ENCODE measurements around the gene PHLDA3. TPM values are rescaled to one million over a fixed set of nuclear protein-coding genes. Genes with fewer than 3 reads are reported as not detected.

PHLDA3 gene
- total RNA-seq, 2 donors from 2014 or later: 10.7 to 25.6 TPM

GRCh38 chr1:201445310-201445709, 23.7 kb downstream of the PHLDA3 start:
- Mint-ChIP-seq H3K4me3 (no peak overlapping the region), H3K27ac (no peak overlapping the region), H3K4me1 (ENCODE audit: low read depth) (peaks cover 6% of the 10 kb centered on the region), H3K9me3 (no peaks in the 10 kb centered on the region), H3K27me3 (ENCODE audit: low read depth) (peaks cover 7% of the 10 kb centered on the region), H3K36me3 (ENCODE audit: insufficient read depth in 2 of 2) (no peaks in the 10 kb centered on the region)
- ATAC-seq (replicated peaks in 1 of 2) (no peak), DNase-seq (no peak)

DNA sequence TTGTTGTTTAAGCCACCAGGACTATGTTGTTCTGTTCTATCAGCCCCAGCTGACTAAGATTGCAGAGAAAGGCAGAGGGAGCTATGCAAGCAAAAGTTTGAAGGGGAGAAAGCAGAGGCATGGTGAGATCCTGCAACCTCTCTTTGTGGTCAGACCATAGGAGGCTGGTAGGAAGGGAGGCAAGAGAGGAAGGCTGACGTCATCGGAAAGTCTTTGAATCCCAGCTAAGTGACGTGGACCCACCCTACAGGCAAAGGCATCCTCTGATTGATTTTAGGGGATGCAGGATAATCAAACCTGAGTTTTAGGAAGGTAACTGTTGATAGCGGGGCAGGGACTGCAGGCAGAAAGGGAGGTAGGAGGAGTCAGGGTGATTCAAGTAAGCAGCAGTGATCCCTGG, 24.2 kb downstream of the PHLDA3 start:
- Mint-ChIP-seq H3K4me1 (ENCODE audit: low read depth) (peaks cover 6% of the 10 kb centered on the region), H3K27ac (no peak overlapping the region)
- DNase-seq: no peak

GRCh38 chr1:201443747-201444146, 25.2 kb downstream of the PHLDA3 start:
- H3K4me1 Mint-ChIP-seq (ENCODE audit: low read depth): peaks cover 6% of the 10 kb centered on the region
- DNase-seq (no peak), ATAC-seq (replicated peaks in 1 of 2) (no peak)

More for the DNA sequence above, 24.2 kb downstream of the PHLDA3 start:
- no peaks in the 10 kb centered on the region for H3K36me3 Mint-ChIP-seq (ENCODE audit: insufficient read depth in 2 of 2)
- H3K9me3 Mint-ChIP-seq: no peaks in the 10 kb centered on the region
- no peak overlapping the region for H3K4me3 Mint-ChIP-seq
- H3K27me3 Mint-ChIP-seq (ENCODE audit: low read depth): peaks cover 7% of the 10 kb centered on the region
- ATAC-seq (replicated peaks in 1 of 2): no peak

GRCh38 chr1:201436969-201437368, 32.0 kb downstream of the PHLDA3 start:
- Mint-ChIP-seq H3K9me3 (no peaks in the 10 kb centered on the region), H3K4me3 (no peak overlapping the region), H3K27me3 (ENCODE audit: low read depth) (peaks cover 28% of the 10 kb centered on the region), H3K27ac (no peak overlapping the region), H3K36me3 (ENCODE audit: insufficient read depth in 2 of 2) (no peaks in the 10 kb centered on the region), H3K4me1 (ENCODE audit: low read depth) (peaks cover 11% of the 10 kb centered on the region)
- DNase-seq: no peak
- ATAC-seq (replicated peaks in 1 of 2): no peak

More at GRCh38 chr1:201443747-201444146, 25.2 kb downstream of the PHLDA3 start:
- peaks cover 7% of the 10 kb centered on the region for H3K27me3 Mint-ChIP-seq (ENCODE audit: low read depth)
- H3K4me3 Mint-ChIP-seq: no peak overlapping the region
- H3K9me3 Mint-ChIP-seq: no peaks in the 10 kb centered on the region
- no peak overlapping the region for H3K27ac Mint-ChIP-seq
- no peaks in the 10 kb centered on the region for H3K36me3 Mint-ChIP-seq (ENCODE audit: insufficient read depth in 2 of 2)

DNA sequence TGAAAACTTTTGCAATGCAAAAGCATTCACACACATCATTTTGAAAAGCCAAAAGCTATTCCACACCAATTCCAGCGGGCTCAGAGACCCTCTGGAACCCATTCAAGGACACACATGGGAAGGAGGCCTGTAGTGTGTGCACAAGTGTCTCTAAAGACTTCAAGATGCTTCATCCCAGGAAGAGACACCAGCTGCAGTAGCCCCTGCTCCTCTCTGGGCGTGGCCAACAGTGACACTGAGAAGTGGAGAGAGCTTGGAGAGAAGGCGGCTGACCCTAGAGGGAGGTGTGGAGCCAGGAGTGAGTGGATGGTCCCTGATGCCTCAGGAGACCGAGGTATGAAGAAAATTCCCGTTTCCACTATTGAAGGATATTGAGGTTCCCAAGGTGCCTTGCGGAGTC, 32.6 kb downstream of the PHLDA3 start:
- H3K27ac Mint-ChIP-seq: no peak overlapping the region
- peaks cover 23% of the 10 kb centered on the region for H3K27me3 Mint-ChIP-seq (ENCODE audit: low read depth)
- peaks cover 11% of the 10 kb centered on the region for H3K4me1 Mint-ChIP-seq (ENCODE audit: low read depth)
- no peaks in the 10 kb centered on the region for H3K36me3 Mint-ChIP-seq (ENCODE audit: insufficient read depth in 2 of 2)
- DNase-seq: no peak
- H3K9me3 Mint-ChIP-seq: no peaks in the 10 kb centered on the region
- H3K4me3 Mint-ChIP-seq: no peak overlapping the region
- no peak for ATAC-seq (replicated peaks in 1 of 2)

GRCh38 chr1:201434266-201434665, 34.7 kb downstream of the PHLDA3 start:
- ATAC-seq (replicated peaks in 1 of 2): no peak
- peaks cover 28% of the 10 kb centered on the region for H3K27me3 Mint-ChIP-seq (ENCODE audit: low read depth)
- no peak for DNase-seq
- H3K27ac Mint-ChIP-seq: no peak overlapping the region
- no peaks in the 10 kb centered on the region for H3K9me3 Mint-ChIP-seq
- H3K4me1 Mint-ChIP-seq (ENCODE audit: low read depth): peaks cover 11% of the 10 kb centered on the region
- H3K36me3 Mint-ChIP-seq (ENCODE audit: insufficient read depth in 2 of 2): no peaks in the 10 kb centered on the region
- no peak overlapping the region for H3K4me3 Mint-ChIP-seq

DNA sequence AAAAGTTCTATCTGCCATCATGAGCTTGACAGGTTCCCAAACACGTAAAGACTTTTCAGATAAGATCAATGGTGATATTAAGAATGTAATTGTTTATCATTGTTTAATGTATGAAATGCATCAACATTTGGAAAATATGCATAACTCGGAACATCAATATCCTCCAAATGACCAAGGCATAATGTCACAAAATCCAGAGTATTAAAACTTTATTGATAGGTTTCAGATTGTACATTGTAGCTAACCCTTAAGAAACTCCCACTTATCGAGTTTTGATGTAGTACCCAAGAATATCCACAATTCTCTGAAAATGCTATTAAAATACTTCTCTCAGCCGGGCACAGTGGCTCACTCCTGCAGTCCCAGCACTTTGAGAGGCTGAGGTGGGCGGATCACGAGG, 35.4 kb downstream of the PHLDA3 start:
- ATAC-seq (replicated peaks in 1 of 2) (no peak), DNase-seq (no peak)
- H3K4me3 Mint-ChIP-seq: no peak overlapping the region
- no peak overlapping the region for H3K27ac Mint-ChIP-seq
- peaks cover 11% of the 10 kb centered on the region for H3K4me1 Mint-ChIP-seq (ENCODE audit: low read depth)
- H3K27me3 Mint-ChIP-seq (ENCODE audit: low read depth): peaks cover 28% of the 10 kb centered on the region
- no peaks in the 10 kb centered on the region for H3K36me3 Mint-ChIP-seq (ENCODE audit: insufficient read depth in 2 of 2)
- H3K9me3 Mint-ChIP-seq: no peaks in the 10 kb centered on the region

DNA sequence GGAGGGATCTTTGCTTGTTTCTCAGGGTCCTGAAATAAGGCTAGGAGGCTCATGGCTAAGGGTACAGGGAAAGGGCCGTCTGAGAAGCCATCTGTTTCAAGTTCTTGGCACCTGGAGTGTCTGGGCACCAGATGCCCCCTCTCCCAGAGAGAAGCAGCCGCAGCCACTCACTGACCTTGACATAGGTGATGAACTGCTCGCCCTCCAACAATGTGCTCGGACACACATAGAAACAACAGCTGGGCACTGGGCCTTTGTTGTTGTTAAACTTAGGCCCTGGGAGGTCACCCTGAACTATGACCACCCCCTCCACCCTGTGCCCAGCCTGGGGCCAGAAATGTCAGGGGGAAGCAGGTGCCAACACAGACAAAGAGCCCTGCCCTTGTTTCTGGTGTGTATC, 38.2 kb downstream of the PHLDA3 start:
- Mint-ChIP-seq H3K36me3 (ENCODE audit: insufficient read depth in 2 of 2) (no peaks in the 10 kb centered on the region), H3K27ac (no peak overlapping the region), H3K4me1 (ENCODE audit: low read depth) (peaks cover 6% of the 10 kb centered on the region), H3K9me3 (no peaks in the 10 kb centered on the region), H3K4me3 (no peak overlapping the region), H3K27me3 (ENCODE audit: low read depth) (peaks cover 11% of the 10 kb centered on the region)
- DNase-seq: no peak
- ATAC-seq (replicated peaks in 1 of 2): no peak

GRCh38 chr1:201429736-201430501, 39.1 kb downstream of the PHLDA3 start:
- H3K36me3 Mint-ChIP-seq (ENCODE audit: insufficient read depth in 2 of 2): no peaks in the 10 kb centered on the region
- no peak overlapping the region for H3K4me3 Mint-ChIP-seq
- no peaks in the 10 kb centered on the region for H3K9me3 Mint-ChIP-seq
- no peak for DNase-seq
- H3K4me1 Mint-ChIP-seq (ENCODE audit: low read depth): no peaks in the 10 kb centered on the region
- ATAC-seq (replicated peaks in 1 of 2): no peak
- H3K27ac Mint-ChIP-seq: no peak overlapping the region
- H3K27me3 Mint-ChIP-seq (ENCODE audit: low read depth): peaks cover 7% of the 10 kb centered on the region

DNA sequence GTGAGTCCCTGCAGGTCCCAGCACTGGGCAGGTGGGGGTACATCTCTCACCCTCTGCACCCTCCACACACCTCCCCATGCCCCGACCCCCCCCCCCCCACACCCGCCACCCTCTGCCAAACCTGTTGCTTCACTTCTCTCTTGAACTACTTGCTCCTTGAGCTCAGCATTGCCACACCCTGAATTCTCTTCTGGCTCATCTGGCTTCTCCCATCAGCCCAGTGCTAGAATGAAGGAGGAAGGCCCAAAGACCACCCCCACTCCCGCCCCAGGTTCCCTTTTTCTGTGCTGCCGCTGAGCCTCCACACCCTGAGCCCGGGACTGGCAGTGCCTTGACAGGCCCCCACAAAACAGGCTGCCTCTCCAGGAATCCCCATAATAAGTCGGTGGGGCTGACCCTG, 41.0 kb downstream of the PHLDA3 start:
- ATAC-seq (replicated peaks in 1 of 2) (no peak), DNase-seq (no peak)
- H3K4me1 Mint-ChIP-seq (ENCODE audit: low read depth): no peaks in the 10 kb centered on the region
- H3K27me3 Mint-ChIP-seq (ENCODE audit: low read depth): peaks cover 7% of the 10 kb centered on the region
- no peaks in the 10 kb centered on the region for H3K36me3 Mint-ChIP-seq (ENCODE audit: insufficient read depth in 2 of 2)
- no peak overlapping the region for H3K27ac Mint-ChIP-seq
- no peaks in the 10 kb centered on the region for H3K9me3 Mint-ChIP-seq
- no peak overlapping the region for H3K4me3 Mint-ChIP-seq

GRCh38 chr1:201426479-201427310, 42.3 kb downstream of the PHLDA3 start:
- DNase-seq (peak in 1 of 2 donors; percentile 14), ATAC-seq (replicated peaks in 1 of 2) (peak; percentile 28 to 64)
- no peak overlapping the region for H3K4me3 Mint-ChIP-seq

DNA sequence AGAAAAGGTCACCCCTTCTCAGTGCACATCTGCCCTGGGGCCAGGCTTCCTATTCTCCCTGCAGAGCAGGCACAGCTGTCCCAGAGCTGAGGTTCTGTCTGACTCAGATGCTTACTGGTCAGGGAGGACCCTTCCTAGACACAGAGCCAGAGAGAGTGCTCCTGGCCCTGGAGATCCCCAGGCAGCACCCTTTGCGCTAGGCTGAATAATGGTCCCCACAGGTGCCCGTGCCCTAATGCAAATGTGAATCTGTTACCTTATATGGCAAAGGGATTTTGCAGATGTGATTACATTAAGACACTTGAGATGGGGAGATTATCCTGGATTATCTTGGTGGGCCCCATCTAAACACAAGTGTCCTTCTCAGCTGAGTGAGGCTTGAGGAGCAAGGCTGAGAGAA, 44.8 kb downstream of the PHLDA3 start:
- Mint-ChIP-seq H3K4me1 (ENCODE audit: low read depth) (no peaks in the 10 kb centered on the region), H3K9me3 (no peaks in the 10 kb centered on the region), H3K27ac (no peak overlapping the region), H3K27me3 (ENCODE audit: low read depth) (no peaks in the 10 kb centered on the region), H3K4me3 (no peak overlapping the region), H3K36me3 (ENCODE audit: insufficient read depth in 2 of 2) (no peaks in the 10 kb centered on the region)
- ATAC-seq (replicated peaks in 1 of 2): no peak
- no peak for DNase-seq

More at GRCh38 chr1:201426479-201427310, 42.3 kb downstream of the PHLDA3 start:
- Mint-ChIP-seq H3K27me3 (ENCODE audit: low read depth) (peaks cover 7% of the 10 kb centered on the region), H3K4me1 (ENCODE audit: low read depth) (no peaks in the 10 kb centered on the region), H3K9me3 (no peaks in the 10 kb centered on the region), H3K36me3 (ENCODE audit: insufficient read depth in 2 of 2) (no peaks in the 10 kb centered on the region), H3K27ac (no peak overlapping the region)

DNA sequence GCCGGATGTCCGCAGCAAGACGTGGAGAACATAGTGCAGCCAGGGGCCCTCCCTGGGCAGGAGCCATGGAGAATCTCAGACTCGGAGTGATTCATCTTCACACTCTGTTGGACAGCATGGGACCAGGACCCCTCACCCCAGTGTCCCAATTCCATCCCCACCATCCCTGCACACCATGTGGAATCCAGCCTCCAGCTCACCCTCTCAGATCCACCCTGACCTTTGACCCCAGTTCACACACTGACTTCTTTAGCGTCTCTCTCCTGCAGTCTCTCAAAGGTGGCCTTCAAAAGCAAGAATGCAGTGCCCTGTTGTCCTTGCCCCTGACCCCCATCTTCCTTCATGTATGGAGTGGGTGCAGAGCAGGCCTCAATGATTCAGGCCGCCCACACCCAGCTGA, 45.3 kb downstream of the PHLDA3 start:
- Mint-ChIP-seq H3K4me1 (ENCODE audit: low read depth) (no peaks in the 10 kb centered on the region), H3K36me3 (ENCODE audit: insufficient read depth in 2 of 2) (no peaks in the 10 kb centered on the region), H3K4me3 (no peak overlapping the region), H3K27ac (no peak overlapping the region), H3K9me3 (no peaks in the 10 kb centered on the region), H3K27me3 (ENCODE audit: low read depth) (no peaks in the 10 kb centered on the region)
- no peak for ATAC-seq (replicated peaks in 1 of 2)
- no peak for DNase-seq

All from activated T-cell treated with anti-CD3 and anti-CD28 coated beads, Interleukin-2, amount 50 U/mL, for 72 hours (primary cell).